Measurements from ENCODE around the gene TADA2A.

The TADA2A gene

DNA sequence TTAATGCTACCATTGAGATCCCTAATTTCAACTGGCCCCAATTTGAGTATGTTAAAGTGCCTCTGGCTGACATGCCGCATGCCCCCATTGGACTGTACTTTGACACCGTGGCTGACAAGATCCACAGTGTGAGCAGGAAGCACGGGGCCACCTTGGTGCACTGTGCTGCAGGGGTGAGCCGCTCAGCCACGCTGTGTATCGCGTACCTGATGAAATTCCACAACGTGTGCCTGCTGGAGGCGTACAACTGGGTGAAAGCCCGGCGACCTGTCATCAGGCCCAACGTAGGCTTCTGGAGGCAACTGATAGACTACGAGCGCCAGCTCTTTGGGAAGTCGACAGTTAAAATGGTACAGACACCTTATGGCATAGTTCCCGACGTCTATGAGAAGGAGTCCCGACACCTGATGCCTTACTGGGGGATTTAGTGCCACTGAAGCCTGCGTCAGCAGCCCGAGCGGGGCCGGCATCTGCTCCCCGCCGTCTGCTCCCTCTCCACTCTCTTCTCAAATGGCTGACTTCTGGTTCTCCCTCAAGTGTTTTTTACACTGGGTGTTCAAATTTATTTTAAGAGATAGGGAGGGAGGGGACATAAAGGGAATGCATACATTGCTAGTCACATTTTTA, 105.9 kb downstream of the TADA2A start:
- Histone ChIP-seq H3K9me2 (replicated peaks; ENCODE audit: control insufficient read depth, low read length) (no peaks in the 10 kb centered on the region), H3K27ac (ENCODE audit: low read depth, low read length) (no peak overlapping the region), H3K4me3 (ENCODE audit: low read length) (no peak overlapping the region), H3K9me3 (ENCODE audit: control insufficient read depth, insufficient read depth, low read length) (no peaks in the 10 kb centered on the region), H3F3A (ENCODE audit: control insufficient read depth, insufficient read depth) (no peaks in the 10 kb centered on the region), H3K27me3 (ENCODE audit: control insufficient read depth, low read length) (no peaks in the 10 kb centered on the region), H3K36me3 (ENCODE audit: control insufficient read depth, low read length) (peaks cover 37% of the 10 kb centered on the region), H4K20me1 (ENCODE audit: control insufficient read depth, insufficient read depth, low read depth, low read length) (no peaks in the 10 kb centered on the region; the same call in 1 of the 2 replicates), H3K4me1 (ENCODE audit: control insufficient read depth, low read length) (no peaks in the 10 kb centered on the region), H3K4me2 (ENCODE audit: low read length) (no peak overlapping the region), H3K79me2 (ENCODE audit: control insufficient read depth, low read length) (peaks cover 6% of the 10 kb centered on the region)
- TF ChIP-seq EZH2phosphoT487 (IDR thresholded peaks at IDR 0.05; ENCODE audit: borderline replicate concordance, low read length) (no peak), CTCF (IDR thresholded peaks at IDR 0.05; ENCODE audit: low read depth, low read length, poor library complexity, severe bottlenecking) (no peak)

DNA sequence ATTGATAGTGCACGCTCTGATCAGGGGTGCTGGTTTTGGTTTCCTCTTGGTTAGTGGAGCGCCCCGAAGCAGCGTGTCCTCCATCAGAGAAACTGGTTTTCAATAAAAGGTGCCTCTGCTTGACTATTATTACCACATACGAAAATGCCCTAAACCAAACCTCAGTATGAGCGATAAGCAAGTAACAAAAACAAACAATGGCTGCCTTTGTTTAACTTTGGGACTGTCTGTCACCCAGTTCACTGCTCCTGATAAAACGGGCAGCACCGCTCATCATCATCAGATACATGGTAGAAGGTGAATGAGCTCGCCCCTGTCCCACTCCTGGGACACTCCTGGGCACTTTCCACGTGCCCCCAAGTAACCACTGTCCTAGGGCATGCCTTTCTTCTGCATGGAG, 107.0 kb downstream of the TADA2A start:
- H3K4me2 ChIP-seq (ENCODE audit: low read length), result no peak overlapping the region
- H3F3A ChIP-seq (ENCODE audit: control insufficient read depth, insufficient read depth), result no peaks in the 10 kb centered on the region
- H3K4me1 ChIP-seq (ENCODE audit: control insufficient read depth, low read length), result no peaks in the 10 kb centered on the region
- no peaks in the 10 kb centered on the region for H3K27me3 ChIP-seq (ENCODE audit: control insufficient read depth, low read length)
- TF ChIP-seq EZH2phosphoT487 (IDR thresholded peaks at IDR 0.05; ENCODE audit: borderline replicate concordance, low read length), result no peak
- no peak for TF ChIP-seq CTCF (IDR thresholded peaks at IDR 0.05; ENCODE audit: low read depth, low read length, poor library complexity, severe bottlenecking)
- H3K36me3 ChIP-seq (ENCODE audit: control insufficient read depth, low read length), result peaks cover 48% of the 10 kb centered on the region
- no peak overlapping the region for H3K4me3 ChIP-seq (ENCODE audit: low read length)
- H3K9me2 ChIP-seq (replicated peaks; ENCODE audit: control insufficient read depth, low read length), result no peaks in the 10 kb centered on the region
- no peak overlapping the region for H3K27ac ChIP-seq (ENCODE audit: low read depth, low read length)
- H3K9me3 ChIP-seq (ENCODE audit: control insufficient read depth, insufficient read depth, low read length), result no peaks in the 10 kb centered on the region
- no peaks in the 10 kb centered on the region; the same call in 1 of the 2 replicates for H4K20me1 ChIP-seq (ENCODE audit: control insufficient read depth, insufficient read depth, low read depth, low read length)
- H3K79me2 ChIP-seq (ENCODE audit: control insufficient read depth, low read length), result peaks cover 3% of the 10 kb centered on the region; the same call in 1 of the 2 replicates

DNA sequence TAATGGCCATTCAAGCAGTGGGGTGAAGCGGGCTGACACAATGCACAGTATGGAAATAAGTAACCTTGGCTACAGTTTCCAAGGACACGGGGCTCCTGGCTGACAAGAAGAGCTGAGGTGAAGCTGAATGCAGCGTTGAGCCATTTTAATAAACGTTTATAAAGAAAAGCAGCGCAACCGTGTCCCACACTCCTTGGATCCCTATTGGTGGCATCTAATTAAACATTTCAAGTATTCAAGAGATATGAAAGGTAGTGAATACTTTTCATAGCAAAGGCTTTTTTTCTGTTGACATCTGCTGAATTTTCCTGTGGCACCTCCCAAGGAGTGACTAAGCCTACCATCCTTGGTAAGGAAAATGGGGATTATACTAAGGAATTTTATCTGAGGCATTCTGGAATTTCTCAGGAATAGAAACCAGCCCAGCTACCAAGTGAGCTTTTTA, 109.5 kb downstream of the TADA2A start:
- H3K4me3 ChIP-seq (ENCODE audit: low read length), result no peak overlapping the region
- H3K27ac ChIP-seq (ENCODE audit: low read depth, low read length), result no peak overlapping the region
- no peaks in the 10 kb centered on the region for H3K27me3 ChIP-seq (ENCODE audit: control insufficient read depth, low read length)
- peaks cover 69% of the 10 kb centered on the region for H3K36me3 ChIP-seq (ENCODE audit: control insufficient read depth, low read length)
- no peak overlapping the region for H3K4me2 ChIP-seq (ENCODE audit: low read length)
- no peaks in the 10 kb centered on the region for H3F3A ChIP-seq (ENCODE audit: control insufficient read depth, insufficient read depth)
- H4K20me1 ChIP-seq (ENCODE audit: control insufficient read depth, insufficient read depth, low read depth, low read length), result no peaks in the 10 kb centered on the region; the same call in 1 of the 2 replicates
- no peaks in the 10 kb centered on the region for H3K9me2 ChIP-seq (replicated peaks; ENCODE audit: control insufficient read depth, low read length)
- TF ChIP-seq CTCF (IDR thresholded peaks at IDR 0.05; ENCODE audit: low read depth, low read length, poor library complexity, severe bottlenecking) (no peak), EZH2phosphoT487 (IDR thresholded peaks at IDR 0.05; ENCODE audit: borderline replicate concordance, low read length) (no peak)
- no peaks in the 10 kb centered on the region for H3K79me2 ChIP-seq (ENCODE audit: control insufficient read depth, low read length)
- no peaks in the 10 kb centered on the region for H3K4me1 ChIP-seq (ENCODE audit: control insufficient read depth, low read length)
- H3K9me3 ChIP-seq (ENCODE audit: control insufficient read depth, insufficient read depth, low read length), result no peaks in the 10 kb centered on the region
